SKM-1 (cell line): Measurements from ENCODE around the gene XRCC5.
A peak's percentile ranks its signal among the peaks of the same experiment; 100 is the strongest.

Experiments used
- DNase-seq: peaks from one replicate; lab custom pipeline; 2025; ENCODE audit not compliant: unreplicated experiment; lab: John Stamatoyannopoulos, UW

Gene XRCC5

DNA sequence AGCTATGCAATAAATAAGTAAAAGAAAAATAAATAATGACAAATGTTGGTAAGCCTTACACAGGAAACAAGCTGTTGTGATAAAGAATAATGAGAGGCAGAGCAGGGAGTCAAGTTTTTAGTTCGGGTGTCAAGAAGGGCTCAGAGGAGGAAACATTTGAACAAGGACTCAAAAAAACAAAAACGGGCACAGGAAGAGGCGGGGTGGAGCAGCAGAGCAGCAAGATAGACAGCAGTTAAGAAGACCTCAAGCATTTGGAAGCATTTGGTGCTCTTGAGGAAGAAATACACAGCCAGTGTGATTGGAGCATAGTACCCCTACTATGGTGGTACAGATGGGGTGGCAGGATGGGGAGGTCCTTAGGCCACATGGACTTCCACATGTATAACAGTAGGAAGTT is 24.6 kb upstream of the XRCC5 start:
- no peak for DNase-seq

DNA sequence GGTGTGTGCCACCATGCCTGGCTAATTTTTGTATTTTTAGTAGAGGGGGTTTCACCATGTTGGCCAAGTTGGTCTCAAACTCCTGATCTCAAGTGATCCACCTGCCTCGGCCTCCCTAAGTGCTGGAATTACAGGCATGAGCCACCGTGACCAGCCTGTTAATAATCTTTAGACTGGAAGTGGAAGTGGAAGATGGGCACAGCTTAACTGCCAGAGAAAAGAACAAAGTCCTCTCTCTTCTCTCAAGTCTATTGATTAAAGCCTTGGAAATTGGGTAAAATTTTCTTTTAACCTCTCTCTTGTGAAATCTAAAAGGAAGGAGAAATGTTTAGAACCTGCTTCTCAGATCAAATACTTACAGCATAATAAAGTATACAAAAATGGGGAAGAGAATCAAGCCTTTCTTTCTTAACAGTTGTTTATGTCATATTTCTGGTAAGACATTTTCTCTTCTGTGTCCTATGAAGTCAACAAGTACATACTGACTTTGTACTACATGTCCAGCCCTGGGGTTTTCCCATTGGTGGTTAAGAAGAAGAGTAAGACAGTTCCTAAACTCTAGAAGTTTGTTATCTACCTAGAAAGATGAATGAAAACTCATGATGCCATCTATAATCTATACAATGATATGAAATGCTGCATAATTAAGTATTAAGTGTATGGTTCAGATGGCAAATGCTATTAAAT is 22.8 kb upstream of the XRCC5 start:
- DNase-seq, result no peak

DNA sequence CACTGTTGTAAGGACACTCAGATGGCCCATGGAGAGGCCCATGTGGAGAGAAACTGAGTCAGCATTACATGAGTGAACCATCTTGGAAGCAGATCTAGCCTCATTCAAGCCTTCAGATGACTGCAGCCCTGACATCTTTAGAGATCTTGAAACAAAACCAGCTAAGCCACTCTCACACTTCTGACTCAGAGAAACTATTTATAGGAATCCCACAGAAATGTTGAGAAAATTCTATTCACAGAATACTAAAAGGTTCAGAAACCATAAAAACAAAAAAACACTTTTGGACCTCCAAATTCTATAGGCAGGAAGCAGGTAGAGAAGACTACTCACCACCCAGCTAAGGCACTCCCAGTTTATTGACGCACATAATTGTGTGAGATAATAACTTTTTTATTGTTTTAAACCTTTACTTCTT is 18.8 kb upstream of the XRCC5 start:
- DNase-seq, result no peak

DNA sequence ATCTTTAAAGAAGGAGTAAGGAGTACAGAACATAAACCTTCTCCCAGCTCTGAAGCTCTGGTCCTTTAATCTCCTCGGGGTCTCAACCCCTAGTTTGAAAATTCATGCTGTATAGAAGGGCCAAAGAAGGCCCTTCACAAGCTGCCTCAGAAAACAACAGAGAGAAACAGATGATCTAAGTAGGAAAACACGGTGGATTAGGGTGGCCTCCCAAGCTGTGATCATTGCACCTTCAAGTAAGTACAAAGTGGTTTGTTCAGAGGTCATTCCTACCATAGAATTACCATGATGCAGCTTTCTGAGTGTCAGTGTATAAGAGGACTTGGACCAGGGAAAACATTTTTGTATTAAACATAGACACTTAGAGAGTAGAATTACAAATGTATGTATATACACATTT is 16.5 kb upstream of the XRCC5 start:
- no peak for DNase-seq

DNA sequence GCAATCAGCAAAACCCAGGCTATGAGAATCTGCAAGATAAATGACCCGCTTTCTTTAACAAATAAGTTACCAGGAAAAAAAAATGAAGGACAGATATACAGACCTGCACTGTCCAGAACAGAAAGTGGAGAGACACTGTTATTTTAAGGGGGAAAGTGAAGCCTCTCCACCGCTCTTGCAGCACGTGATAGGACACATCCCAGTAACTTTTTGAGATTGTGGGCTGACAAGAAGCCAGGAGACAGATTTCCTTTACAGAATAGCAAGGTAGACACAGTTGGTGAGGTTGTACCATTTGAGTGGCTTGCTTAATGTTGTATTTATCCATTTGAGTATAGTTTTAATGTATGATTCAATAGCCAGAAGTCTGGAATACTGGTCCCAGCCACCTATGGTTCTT is 14.4 kb upstream of the XRCC5 start:
- DNase-seq, result no peak

DNA sequence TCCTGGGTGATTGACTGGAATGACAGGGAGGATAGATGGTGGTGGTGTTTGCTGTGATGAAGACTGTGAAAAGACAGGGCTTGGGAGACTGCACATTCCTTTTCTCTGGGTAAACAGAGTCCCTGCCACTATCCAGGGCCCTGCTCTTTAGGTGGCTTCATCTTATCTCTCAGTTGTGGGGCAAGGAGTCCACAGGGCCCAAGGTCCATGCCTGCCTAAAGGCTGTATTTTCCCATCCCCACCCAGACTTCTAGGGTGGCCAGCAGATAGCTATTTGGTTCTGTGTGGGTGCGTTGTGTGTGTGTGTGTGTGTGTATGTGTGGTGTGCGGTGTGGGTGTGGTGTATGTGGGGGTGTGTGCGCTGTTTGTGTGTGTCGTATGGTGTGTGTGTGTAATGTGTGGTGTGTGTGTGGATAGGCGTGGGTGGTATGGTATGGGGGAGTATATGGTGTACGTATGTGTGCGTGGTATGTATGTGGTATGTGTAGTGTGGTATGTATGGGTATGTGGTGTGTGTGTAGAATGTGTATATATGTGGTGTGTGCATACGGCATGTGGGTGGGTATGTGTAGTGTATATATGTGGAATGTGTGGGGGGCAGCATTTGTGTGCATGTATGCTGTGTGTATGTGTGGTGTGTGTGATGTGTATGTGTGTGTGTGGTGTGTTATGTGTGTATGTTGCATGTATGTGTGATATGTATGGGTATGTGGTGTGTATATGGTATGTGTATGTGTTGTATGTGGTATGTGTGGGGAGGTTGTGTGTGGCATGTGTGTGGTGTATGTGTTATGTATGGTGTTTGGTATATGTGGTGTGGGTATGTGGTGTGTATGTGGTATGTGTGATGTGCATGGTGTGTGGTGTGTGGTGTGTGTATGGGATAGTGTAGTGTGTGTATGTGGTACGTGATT is 10.5 kb upstream of the XRCC5 start:
- no peak for DNase-seq

DNA sequence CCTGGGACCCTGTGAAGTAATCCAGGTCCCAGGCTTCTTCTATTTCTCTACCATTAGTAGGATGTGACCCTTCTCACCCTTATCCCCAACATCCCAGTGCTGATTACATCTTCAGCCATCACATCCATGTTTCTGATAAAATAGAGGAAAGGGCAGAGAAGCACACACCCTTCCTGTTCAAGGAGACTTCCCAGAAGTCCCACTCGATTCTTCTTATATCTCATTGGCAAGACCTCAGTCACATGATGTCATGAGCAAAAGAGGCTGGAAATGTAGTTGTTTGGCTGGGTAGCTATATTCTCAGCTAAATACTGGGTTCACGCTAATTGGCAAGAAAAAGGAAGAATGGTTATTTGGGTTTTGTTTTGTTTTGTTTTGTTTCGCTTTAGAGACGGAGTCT is 8.0 kb upstream of the XRCC5 start:
- DNase-seq, result no peak

DNA sequence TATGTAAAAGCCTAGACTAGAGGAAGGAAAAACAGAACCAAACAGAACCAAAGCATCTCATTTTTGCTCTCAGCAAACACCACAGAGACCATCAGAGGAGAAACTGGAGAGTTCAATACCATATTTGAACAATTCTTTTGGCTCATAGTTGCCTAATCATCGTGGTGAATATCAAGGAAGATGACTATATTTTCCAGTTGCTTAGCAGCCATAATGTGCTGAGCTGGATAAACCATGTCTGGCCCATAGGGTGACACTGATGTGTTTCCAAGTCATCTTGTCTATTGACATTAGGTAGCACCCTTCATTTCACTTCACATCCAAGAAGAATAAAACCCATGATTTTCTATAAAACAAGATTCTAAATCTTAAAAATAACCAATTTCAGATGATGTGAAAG is 5.9 kb upstream of the XRCC5 start:
- DNase-seq, result no peak

DNA sequence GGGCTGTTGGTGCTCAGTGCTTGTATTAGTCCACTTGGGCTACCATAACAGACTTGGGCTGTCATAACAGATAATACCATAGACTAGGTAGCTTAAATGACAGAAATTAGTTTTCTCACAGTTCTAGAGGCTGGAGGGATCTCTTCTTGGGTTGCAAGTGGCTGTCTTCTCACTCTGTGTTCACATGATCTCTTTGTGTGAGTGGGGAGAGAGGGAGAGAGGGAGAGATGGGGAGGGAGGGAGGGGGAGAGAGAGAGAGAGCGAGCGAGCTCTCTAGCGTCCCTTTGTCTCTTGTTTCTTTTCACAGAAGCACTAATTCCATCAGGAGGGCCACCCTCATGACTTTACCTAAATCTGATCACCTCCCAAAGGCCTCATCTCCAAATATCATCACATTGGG is 4.5 kb upstream of the XRCC5 start:
- no peak for DNase-seq

DNA sequence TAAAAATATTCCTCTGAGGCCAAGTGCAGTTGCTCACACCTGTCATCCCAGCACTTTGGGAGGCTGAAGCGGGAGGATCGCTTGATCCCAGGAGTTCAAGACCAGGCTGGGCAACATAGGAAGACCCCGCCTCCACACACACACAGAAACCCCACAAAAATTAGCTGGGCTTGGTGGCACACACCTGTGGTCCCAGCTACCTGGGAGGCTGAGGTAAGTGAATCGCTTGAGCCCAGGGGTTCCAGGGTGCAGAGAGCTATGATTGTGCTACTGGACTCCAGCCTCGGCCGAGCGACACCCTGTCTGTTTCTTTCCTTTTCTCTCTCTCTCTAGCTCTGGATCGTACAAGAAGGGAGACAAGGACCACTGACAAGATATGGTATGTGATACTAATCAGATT is 1.8 kb upstream of the XRCC5 start:
- no peak for DNase-seq

DNA sequence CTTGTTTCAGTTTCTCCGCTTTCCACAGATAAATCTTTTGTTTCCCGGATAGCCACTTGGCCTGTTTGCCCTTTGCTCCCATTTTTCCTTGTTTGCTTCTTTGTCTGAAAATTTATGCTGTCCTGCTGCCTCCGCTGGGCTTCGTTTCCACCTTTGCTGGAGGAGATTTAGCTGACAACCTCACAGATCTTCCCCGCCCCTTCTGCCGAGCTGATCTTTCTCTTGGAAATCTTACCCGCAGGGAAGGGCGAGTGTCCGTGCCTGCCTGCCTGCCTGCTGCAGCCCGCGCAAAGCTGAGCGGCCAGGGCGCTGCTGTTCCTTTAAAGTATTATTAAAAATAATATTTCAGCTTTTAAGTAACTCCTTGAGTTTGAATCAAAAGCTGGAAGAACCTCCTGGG is 1.4 kb upstream of the XRCC5 start:
- no peak for DNase-seq

DNA sequence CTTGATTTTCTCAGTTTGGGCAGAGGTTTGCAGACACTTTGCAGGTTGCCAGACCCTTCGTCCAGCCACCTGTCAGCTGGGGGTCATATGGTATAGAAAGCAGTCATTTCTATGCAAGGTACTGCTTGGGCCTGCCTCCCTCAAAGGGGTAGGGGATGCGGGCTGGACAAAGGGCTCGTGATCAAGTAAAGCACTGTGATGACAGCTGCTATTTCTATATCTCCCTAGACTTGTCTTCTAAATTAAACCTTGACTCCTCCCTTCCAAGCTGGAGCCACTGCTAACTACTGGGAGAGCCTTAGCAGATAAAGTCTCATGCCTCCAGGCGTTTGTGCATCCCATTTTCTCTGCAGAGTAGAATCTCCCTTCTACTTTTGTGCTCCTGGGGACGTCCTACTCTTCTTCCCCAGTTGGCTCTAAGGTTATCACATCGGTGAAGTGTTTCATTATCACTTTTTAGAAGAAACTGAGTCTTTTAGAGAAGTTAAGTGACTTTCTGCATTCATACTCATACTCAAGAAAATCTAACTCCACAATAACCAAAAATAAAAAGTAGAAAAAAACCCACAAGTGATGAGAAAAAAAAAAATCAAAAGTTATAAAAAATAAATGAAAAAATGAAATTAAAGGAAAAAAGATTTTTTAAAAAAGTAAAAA is 710 bp upstream of the XRCC5 start:
- no peak for DNase-seq

DNA sequence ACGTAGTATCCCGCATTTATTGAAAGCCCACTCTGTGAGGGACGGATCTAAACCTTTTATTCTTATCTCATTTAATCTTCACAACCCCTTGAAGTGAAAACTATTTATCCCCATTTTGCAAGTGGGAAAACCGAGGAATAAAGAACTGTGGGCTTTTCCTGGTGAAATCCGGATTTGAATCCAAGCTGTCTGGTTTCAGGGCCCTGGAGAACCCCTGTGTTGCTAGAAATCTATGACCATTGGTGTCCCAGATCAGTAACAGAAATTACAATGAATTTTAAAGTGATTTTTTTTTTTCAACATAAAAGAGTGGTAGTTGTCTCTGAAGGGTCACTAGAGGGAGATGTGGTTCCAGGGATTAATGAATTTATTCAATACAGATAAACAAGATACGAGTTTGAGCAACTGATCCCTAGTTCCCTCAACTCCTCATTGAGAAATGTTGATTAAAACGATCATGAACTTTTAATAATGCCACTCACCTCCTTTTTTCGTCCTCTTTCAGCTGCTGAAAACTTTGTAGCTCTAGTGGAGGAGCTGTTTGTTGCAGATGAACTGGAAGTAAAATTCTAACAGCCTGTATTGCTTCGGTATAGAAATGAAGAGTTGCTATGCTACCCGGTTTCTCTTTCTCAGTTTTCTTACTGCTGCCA is 940 bp downstream of the XRCC5 start:
- peak; percentile 39 for DNase-seq

DNA sequence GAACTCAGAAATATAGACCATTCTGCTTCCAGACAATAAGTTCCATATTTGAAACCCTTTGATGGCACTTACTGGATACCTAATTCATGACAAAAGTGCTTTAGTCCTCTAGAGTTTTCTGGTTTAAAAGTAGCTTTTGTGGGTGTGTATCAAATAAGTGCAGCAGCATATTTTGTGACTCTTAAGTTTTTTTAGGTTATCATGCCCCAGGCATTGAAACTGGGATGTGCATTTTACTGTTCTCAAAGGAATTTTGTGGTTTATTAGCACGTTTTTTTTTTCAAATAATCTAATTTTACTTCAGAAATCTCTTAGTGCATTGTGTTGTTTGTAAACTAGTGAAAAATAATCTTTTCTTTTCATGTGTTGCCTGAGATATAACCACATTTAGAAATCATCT is 1.5 kb downstream of the XRCC5 start:
- no peak for DNase-seq

DNA sequence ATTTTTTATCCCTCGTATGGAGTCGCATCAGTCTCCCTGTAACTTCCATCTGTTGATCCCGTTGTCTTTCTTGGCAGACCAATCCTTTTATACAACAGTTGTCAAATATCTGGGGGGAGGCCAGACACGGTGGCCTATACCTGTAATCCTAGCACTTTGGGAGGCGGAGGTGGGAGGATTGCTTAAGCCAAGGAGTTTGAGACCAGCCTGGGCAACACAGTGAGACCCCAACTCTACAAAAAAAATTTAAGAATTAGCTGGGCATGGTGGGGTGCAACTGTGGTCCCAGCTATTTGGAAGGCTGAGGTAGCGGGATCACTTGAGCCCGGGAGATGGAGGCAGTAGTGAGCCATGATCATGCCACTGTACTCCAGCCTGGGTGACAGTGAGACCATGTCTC is 2.0 kb downstream of the XRCC5 start:
- no peak for DNase-seq

DNA sequence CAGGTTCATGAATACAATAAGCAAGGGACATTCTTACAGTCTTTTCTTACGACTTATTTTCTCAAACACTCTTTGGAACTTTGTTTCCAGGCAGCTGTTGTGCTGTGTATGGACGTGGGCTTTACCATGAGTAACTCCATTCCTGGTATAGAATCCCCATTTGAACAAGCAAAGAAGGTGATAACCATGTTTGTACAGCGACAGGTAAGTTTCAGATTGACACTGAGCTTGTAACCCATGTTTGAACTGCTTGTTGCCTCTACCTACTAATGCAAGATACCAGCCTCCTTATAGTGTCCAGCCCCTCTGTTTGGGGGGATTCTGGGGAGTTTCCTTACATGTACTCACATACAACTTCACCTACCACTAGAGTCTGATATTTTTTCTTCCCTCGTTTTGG is 3.8 kb downstream of the XRCC5 start:
- no peak for DNase-seq

DNA sequence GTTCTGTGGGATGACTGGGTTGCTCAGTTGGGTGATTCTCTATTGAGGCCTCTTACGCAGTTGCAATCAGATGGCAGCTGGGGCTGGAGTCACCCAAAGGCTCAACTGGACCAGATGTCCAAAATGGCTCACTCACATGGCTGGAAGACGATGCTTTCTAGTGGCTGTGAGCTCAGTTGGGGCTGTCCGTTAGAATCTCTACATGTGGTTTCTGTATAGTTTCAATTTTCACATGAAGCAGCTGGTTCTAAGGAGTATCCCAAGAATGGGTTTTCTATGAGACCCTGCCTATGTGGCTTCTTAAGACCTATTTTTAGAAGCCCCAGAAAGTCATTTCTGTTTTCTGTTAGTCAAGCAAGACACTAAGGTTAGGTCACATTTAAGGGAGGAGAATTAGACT is 4.4 kb downstream of the XRCC5 start:
- no peak for DNase-seq

DNA sequence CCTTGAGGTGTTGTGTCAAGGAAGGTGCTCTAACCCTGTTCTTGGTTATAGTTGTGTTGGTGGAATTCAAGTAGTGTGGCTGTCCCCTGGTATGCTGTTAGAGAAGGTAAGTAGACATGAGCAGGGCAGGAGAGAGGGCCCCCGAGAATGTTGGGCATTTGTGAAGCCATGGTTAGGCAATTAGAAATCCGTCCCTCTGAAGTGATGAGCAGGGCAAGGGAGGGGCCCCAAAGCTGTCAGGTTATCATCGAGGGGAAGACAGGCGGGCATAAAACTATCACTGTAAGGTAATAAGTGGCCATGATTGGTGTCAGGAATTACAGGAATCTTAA is 5.2 kb downstream of the XRCC5 start:
- DNase-seq, result no peak

DNA sequence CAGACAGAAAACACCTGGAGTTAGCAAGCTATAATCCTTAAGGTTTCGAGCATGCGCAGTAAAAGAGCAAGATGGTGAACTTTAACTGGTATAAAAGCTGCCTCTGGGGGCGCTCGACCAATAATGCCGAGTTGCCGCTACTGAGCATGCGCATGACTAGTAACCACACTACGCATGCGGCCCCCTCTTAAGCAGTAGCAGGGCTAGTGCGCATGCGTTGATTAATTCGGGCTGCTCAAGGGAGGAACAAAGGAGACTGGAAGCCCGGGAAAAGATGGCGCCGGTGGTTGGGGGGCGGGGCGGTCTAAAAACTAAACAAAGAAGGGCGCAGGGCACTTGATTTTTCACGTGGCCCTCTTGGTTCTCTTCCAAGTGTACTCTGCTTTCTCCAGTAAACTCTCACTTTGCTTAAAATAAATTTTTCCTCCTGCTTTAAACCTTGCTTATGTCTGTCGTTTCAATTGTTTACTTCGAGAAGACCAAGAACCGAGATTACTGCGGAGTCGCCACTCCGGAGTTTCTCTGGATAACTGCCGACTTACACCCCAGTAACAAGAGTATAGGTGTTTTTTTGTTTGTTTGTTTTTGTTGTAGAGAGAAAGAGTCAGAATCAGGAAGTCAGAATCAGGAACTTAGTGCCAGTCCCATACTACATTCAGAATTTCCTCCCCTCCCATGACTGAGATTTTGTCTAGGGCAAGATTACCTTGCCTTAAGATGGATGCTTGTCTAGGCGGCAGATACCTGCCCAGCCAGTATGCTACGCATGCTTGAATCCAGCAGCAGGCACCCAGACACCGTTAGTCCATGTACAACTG is 5.8 kb downstream of the XRCC5 start:
- DNase-seq, result peak; percentile 97

DNA sequence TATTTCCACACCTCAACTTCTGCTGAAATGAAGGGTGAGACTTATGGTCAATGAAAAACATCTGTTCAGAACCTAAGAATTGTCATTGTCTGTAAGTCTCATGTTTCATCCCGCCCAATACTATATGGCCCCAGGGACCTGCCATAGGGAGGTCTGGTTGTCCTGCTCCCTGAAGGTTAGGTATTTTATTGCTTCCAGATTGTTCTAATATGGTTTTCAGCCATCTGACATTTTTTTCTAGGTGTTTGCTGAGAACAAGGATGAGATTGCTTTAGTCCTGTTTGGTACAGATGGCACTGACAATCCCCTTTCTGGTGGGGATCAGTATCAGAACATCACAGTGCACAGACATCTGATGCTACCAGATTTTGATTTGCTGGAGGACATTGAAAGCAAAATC is 7.3 kb downstream of the XRCC5 start:
- no peak for DNase-seq
